Keratinocyte (primary cell): ENCODE data around the gene TAS2R50. TPM values are rescaled to one million over a fixed set of nuclear protein-coding genes. Genes with fewer than 3 reads are reported as not detected.
"Not testable (repeated sequence)": the region's sequence is repeated elsewhere in the genome, so short reads cannot be mapped to it uniquely, and the experiment has no call there.

Experiments
- DNase-seq: peaks from one replicate; pipeline ENCODE4 v3.0.0-alpha.2; 2011; ENCODE audit warnings: low read depth, missing footprints, low spot score
- FAIRE-seq: peaks from 2 replicates; lab custom pipeline; 2011; peaks lifted over from hg19 to GRCh38; lab: Jason Lieb, UNC
- H2AFZ ChIP-seq: 2 replicates; pipeline ENCODE4 v1.6.0; 2012; ENCODE audit warnings: low read length, control low read depth, inconsistent platforms; ENCODE audit not compliant: control insufficient read depth
- H3K27ac ChIP-seq: 2 replicates; pipeline ENCODE4 v1.5.1; 2011; ENCODE audit warnings: low read length; ENCODE audit not compliant: control insufficient read depth, insufficient read depth
- H3K27me3 ChIP-seq: 3 replicates; pipeline ENCODE4 v1.6.0; 2011; ENCODE audit warnings: low read length; ENCODE audit not compliant: control insufficient read depth, insufficient read depth; ENCODE audit errors: extremely low read depth
- H3K36me3 ChIP-seq, 2 experiments: 2 replicates in 1 of 2; 3 replicates in 1 of 2; pipeline ENCODE4 v1.5.1; 2011; ENCODE audit warnings: low read length in 2 of 2, mild to moderate bottlenecking in 1 of 2; ENCODE audit not compliant: control insufficient read depth in 2 of 2, insufficient read depth in 2 of 2; ENCODE audit errors: extremely low read depth in 1 of 2
- H3K4me1 ChIP-seq: 3 replicates; pipeline ENCODE4 v1.5.1; 2011; ENCODE audit warnings: low read length; ENCODE audit not compliant: control insufficient read depth, insufficient read depth; ENCODE audit errors: extremely low read depth
- H3K4me2 ChIP-seq: 3 replicates; pipeline ENCODE4 v1.6.0; 2011; ENCODE audit warnings: low read depth, low read length; ENCODE audit not compliant: control insufficient read depth, insufficient read depth; ENCODE audit errors: extremely low read depth
- H3K4me3 ChIP-seq, 3 experiments: fragments of 200-600 bp in 1 of 3; sonication (generic) in 1 of 3; 2 replicates in 2 of 3; 3 replicates in 1 of 3; pipeline ENCODE4 v1.5.1; 2011 to 2016; ENCODE audit warnings: low read length in 3 of 3, mild to moderate bottlenecking in 3 of 3, control low read depth in 2 of 3, inconsistent platforms in 1 of 3, low read depth in 1 of 3, mixed read lengths in 1 of 3, mixed run types in 1 of 3, moderate library complexity in 1 of 3; ENCODE audit not compliant: control insufficient read depth in 2 of 3, insufficient read depth in 2 of 3; ENCODE audit errors: extremely low read depth in 1 of 3
- H3K79me2 ChIP-seq: 2 replicates; pipeline ENCODE4 v1.6.0; 2012; ENCODE audit warnings: low read length; ENCODE audit not compliant: control insufficient read depth, insufficient read depth
- H3K9ac ChIP-seq: 3 replicates; pipeline ENCODE4 v1.6.0; 2011; ENCODE audit warnings: low read length; ENCODE audit not compliant: control insufficient read depth, insufficient read depth; ENCODE audit errors: extremely low read depth
- H3K9me1 ChIP-seq: 3 replicates; pipeline ENCODE4 v1.6.0; 2011; ENCODE audit warnings: low read length; ENCODE audit not compliant: control insufficient read depth, insufficient read depth; ENCODE audit errors: extremely low read depth
- H3K9me3 ChIP-seq: 2 replicates; pipeline ENCODE4 v1.5.1; 2012; ENCODE audit warnings: low read depth, low read length; ENCODE audit not compliant: control insufficient read depth
- H4K20me1 ChIP-seq: 3 replicates; pipeline ENCODE4 v1.6.0; 2011; ENCODE audit warnings: low read length; ENCODE audit not compliant: control insufficient read depth, insufficient read depth; ENCODE audit errors: extremely low read depth
- EZH2 ChIP-seq: IDR thresholded peaks from one replicate; pipeline ENCODE4 v1.6.1; 2012; ENCODE audit warnings: inconsistent platforms, mild to moderate bottlenecking, low read length, moderate library complexity
- dilution Hi-C: fragments of 300-500 bp; cut with MboI; formaldehyde crosslinking; loops from one replicate; pipeline ENCODE4 v1.7.0; 2020; ENCODE audit warnings: low sequenced_read_pairs; ENCODE audit not compliant: extremely low pct_ligation_motif_present
- polyA minus RNA-seq, 3 experiments: library from RNA; depleted of rRNA, polyadenylated mRNA; stranded (reverse); fragments of >200 nt; gene quantifications; 1 replicate in 1 of 3; 2 replicates in 1 of 3; 3 replicates in 1 of 3; pipeline ENCODE4 v1.2.3, GENCODE V29; 2011
- polyA plus RNA-seq, 5 experiments: library from polyadenylated mRNA; depleted of rRNA in 3 of 5; stranded (reverse) in 3 of 5; stranded (forward) in 1 of 5; unstranded in 1 of 5; fragments of >200 nt; gene quantifications; 1 replicate in 1 of 5; 2 replicates in 3 of 5; 3 replicates in 1 of 5; pipeline versions ENCODE4 v1.2.1 to v1.2.3, GENCODE V29; 2011 to 2012; ENCODE audit warnings: missing spikeins in 2 of 5, low read depth in 1 of 5, low replicate concordance in 1 of 5
- TF ChIP-seq, protein P1 (sequence below), 3 experiments: IDR thresholded peaks in 1 of 3; conservative IDR thresholded peaks in 1 of 3; optimal IDR thresholded peaks in 1 of 3; 2 replicates in 2 of 3; 3 replicates in 1 of 3; pipeline versions ENCODE3 to v1.5.1; 2011; ENCODE audit warnings: low read length in 3 of 3, mild to moderate bottlenecking in 3 of 3, moderate library complexity in 2 of 3, control low read depth in 1 of 3, inconsistent platforms in 1 of 3; ENCODE audit not compliant: insufficient read depth in 2 of 3; ENCODE audit errors: extremely low read depth in 1 of 3

TAS2R50 gene
- polyA plus RNA-seq (0.10 TPM in 1 of 3 replicates, not detected in the others), polyA minus RNA-seq (4.2 to 13.0 TPM in 2 of 3 replicates, not detected in the other)
- polyA plus RNA-seq (2011; ENCODE audit: low read depth): not detected
- not detected in 2 replicates for polyA plus RNA-seq (2011; cell fraction: cytosol; rRNA removed)
- 0.31 and 0.61 TPM in 2 replicates for polyA plus RNA-seq (2011; cell fraction: nucleus; rRNA removed)
- polyA plus RNA-seq (2012; ENCODE audit: low replicate concordance): 0.17 TPM in 1 of 2 replicates, not detected in the other
- polyA minus RNA-seq (2011; cell fraction: cytosol; rRNA and poly(A)+ RNA removed): not detected
- polyA minus RNA-seq (2011; cell fraction: nucleus; rRNA and poly(A)+ RNA removed): 13.9 and 19.3 TPM in 2 replicates

DNA sequence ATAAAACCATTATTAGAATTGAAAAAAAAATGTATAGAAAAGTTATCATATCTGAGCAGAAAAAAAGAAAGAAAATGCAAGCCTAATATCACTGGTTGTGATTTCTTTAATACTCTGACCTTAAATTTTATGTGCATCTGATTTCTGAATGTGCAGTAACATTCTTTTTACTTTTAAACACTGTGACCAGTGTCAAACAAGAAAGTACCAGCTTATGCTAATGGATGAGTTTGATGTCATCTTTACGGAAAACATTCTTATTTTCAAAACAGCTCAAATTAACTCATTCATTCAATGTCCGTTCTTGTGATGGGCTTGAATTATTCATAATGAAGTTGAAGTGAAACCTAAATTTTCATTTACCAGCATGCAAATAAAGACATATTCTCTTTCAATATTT is at the start of gene TAS2R50:
Gene TAS2R50, minus strand, starts transcription at position 101 of the 400 bp plus-strand sequence. Its CDS starts 52 bp downstream, at position 49.
- H3K9me1 ChIP-seq: no peaks in the 10 kb centered on the region
- no peak within 1 kb of the TSS for H3K9ac ChIP-seq
- no peaks in the 10 kb centered on the region for H3K27me3 ChIP-seq
- H3K27ac ChIP-seq: no peak within 1 kb of the TSS
- no peaks in the 10 kb centered on the region for H4K20me1 ChIP-seq
- DNase-seq (no peak), FAIRE-seq (no peak)
- TF ChIP-seq, protein P1, sequence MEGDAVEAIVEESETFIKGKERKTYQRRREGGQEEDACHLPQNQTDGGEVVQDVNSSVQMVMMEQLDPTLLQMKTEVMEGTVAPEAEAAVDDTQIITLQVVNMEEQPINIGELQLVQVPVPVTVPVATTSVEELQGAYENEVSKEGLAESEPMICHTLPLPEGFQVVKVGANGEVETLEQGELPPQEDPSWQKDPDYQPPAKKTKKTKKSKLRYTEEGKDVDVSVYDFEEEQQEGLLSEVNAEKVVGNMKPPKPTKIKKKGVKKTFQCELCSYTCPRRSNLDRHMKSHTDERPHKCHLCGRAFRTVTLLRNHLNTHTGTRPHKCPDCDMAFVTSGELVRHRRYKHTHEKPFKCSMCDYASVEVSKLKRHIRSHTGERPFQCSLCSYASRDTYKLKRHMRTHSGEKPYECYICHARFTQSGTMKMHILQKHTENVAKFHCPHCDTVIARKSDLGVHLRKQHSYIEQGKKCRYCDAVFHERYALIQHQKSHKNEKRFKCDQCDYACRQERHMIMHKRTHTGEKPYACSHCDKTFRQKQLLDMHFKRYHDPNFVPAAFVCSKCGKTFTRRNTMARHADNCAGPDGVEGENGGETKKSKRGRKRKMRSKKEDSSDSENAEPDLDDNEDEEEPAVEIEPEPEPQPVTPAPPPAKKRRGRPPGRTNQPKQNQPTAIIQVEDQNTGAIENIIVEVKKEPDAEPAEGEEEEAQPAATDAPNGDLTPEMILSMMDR (optimal IDR thresholded peaks at IDR 0.05 in 1 of 3, IDR thresholded peaks at IDR 0.05 in 1 of 3, conservative IDR thresholded peaks at IDR 0.05 in 1 of 3; ENCODE audit: extremely low read depth in 1 of 3, insufficient read depth in 2 of 3, low read length in 3 of 3): no peak
- no peak for TF ChIP-seq EZH2
- H3K4me3 ChIP-seq: no peak within 1 kb of the TSS
- H3K9me3 ChIP-seq: no peaks in the 10 kb centered on the region
- H3K36me3 ChIP-seq: no peaks in the 10 kb centered on the region
- no peak within 1 kb of the TSS for H3K4me2 ChIP-seq
- dilution Hi-C loops: no loop called here
- H3K79me2 ChIP-seq: no peaks in the 10 kb centered on the region
- H2AFZ ChIP-seq: no peak within 1 kb of the TSS
- no peaks in the 10 kb centered on the region for H3K4me1 ChIP-seq

DNA sequence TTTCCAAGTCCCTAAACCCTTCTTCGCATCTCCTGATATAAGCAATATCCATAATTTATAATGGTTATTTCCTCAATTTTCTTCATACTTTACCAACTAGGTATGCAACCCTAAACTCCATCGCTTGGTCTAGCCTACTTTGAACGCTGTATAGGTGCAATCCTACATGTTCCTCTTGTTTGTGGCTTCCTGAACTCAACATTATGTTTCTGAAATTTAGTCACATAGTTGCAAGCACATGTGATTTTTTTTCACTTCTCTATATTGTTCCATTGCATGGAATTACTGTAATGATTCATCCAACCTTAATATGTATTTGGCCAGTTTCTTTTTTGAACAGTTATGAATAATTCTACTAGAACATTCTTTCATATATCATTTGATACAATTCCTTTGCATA is 47.2 kb upstream of the TAS2R50 start:
- H3K36me3 ChIP-seq, H3K9ac ChIP-seq, H3K4me3 ChIP-seq, H3K9me1 ChIP-seq, H3K27ac ChIP-seq, H3K9me3 ChIP-seq, H3K4me1 ChIP-seq, H3K79me2 ChIP-seq, H3K27me3 ChIP-seq, H3K4me2 ChIP-seq, DNase-seq, dilution Hi-C loops, H4K20me1 ChIP-seq, H2AFZ ChIP-seq: not testable (repeated sequence)
- FAIRE-seq: peak; percentile 81

DNA sequence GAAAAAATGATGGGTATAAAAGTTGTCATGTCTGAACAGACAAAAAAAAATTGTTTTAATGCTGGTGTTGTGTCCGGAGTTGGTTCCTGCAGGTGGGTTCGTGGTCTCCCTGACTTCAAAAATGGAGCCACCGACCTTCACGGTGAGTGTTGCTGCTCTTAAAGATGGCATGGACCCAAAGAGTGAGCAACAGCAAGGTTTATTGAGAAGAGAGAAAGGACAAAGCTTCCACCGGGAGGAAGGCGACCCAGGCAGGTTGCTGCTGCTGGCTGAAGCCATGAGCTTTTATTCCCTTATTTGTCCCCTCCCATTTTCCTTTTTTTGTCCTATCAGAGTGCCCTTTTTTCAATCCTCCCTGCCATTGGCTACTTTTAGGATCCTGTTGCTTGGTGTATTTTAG is 44.6 kb upstream of the TAS2R50 start, which contains the start of gene TAS2R31:
Gene TAS2R31, minus strand, starts transcription at position 101 of the 400 bp plus-strand sequence. Its CDS starts 72 bp downstream, at position 29.
- dilution Hi-C loops: no loop called here
- no peaks in the 10 kb centered on the region for H4K20me1 ChIP-seq
- H3K27ac ChIP-seq: no peak within 1 kb of the TSS
- H3K79me2 ChIP-seq: no peaks in the 10 kb centered on the region
- no peak within 1 kb of the TSS for H3K9ac ChIP-seq
- H3K9me1 ChIP-seq: no peaks in the 10 kb centered on the region
- no peaks in the 10 kb centered on the region for H3K27me3 ChIP-seq
- no peaks in the 10 kb centered on the region for H3K36me3 ChIP-seq
- DNase-seq (no peak), FAIRE-seq (no peak)
- H3K4me2 ChIP-seq: no peak within 1 kb of the TSS
- TF ChIP-seq, protein P1 (optimal IDR thresholded peaks at IDR 0.05 in 1 of 3, IDR thresholded peaks at IDR 0.05 in 1 of 3, conservative IDR thresholded peaks at IDR 0.05 in 1 of 3; ENCODE audit: extremely low read depth in 1 of 3, insufficient read depth in 2 of 3, low read length in 3 of 3): no peak
- TF ChIP-seq EZH2: no peak
- no peak within 1 kb of the TSS for H3K4me3 ChIP-seq
- H3K4me1 ChIP-seq: no peaks in the 10 kb centered on the region
- H3K9me3 ChIP-seq: no peaks in the 10 kb centered on the region
- no peak within 1 kb of the TSS for H2AFZ ChIP-seq
